Vagina (tissue), 2 donors: ENCODE results near the gene RMND1.

ENCODE experiments used
- POLR2A ChIP-seq, 2 donors: fragments of 450-650 bp; IDR thresholded peaks; one replicate each; pipeline ENCODE4 v1.6.1; 2017; ENCODE audit warnings: antibody characterized with exemption in 2 of 2, mild to moderate bottlenecking in 2 of 2, moderate library complexity in 2 of 2
- POLR2AphosphoS5 ChIP-seq, 2 donors: sonication (generic); formaldehyde crosslinking; IDR thresholded peaks; one replicate each; pipeline ENCODE4 v1.9.0; 2017; ENCODE audit warnings: antibody characterized with exemption in 2 of 2, mild to moderate bottlenecking in 2 of 2, low read depth in 1 of 2; ENCODE audit not compliant: insufficient read depth in 1 of 2
- TF ChIP-seq, protein P1 (sequence below), 3 experiments: fragments of 450-650 bp in 2 of 3; fragments of 200-600 bp in 1 of 3; sonication (generic) in 1 of 3; IDR thresholded peaks; one replicate each; pipeline ENCODE4 v1.5.1; 2017 to 2019; ENCODE audit warnings: antibody characterized with exemption in 3 of 3, mild to moderate bottlenecking in 2 of 3, moderate library complexity in 2 of 3

GRCh38 chr6:151357758-151358436 is 94.0 kb downstream of the RMND1 start:
- TF ChIP-seq, protein P1, sequence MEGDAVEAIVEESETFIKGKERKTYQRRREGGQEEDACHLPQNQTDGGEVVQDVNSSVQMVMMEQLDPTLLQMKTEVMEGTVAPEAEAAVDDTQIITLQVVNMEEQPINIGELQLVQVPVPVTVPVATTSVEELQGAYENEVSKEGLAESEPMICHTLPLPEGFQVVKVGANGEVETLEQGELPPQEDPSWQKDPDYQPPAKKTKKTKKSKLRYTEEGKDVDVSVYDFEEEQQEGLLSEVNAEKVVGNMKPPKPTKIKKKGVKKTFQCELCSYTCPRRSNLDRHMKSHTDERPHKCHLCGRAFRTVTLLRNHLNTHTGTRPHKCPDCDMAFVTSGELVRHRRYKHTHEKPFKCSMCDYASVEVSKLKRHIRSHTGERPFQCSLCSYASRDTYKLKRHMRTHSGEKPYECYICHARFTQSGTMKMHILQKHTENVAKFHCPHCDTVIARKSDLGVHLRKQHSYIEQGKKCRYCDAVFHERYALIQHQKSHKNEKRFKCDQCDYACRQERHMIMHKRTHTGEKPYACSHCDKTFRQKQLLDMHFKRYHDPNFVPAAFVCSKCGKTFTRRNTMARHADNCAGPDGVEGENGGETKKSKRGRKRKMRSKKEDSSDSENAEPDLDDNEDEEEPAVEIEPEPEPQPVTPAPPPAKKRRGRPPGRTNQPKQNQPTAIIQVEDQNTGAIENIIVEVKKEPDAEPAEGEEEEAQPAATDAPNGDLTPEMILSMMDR (IDR thresholded peaks at IDR 0.05) = no peak
- TF ChIP-seq POLR2A (IDR thresholded peaks at IDR 0.05) (no peak), POLR2AphosphoS5 (IDR thresholded peaks at IDR 0.05; ENCODE audit: insufficient read depth in 1 of 2, low read depth in 1 of 2) (no peak)
